Activated CD8-positive, alpha-beta memory T cell treated with anti-CD3 and anti-CD28 coated beads, Interleukin-2, amount 10 ng/mL, durations not matched to agents 7 days and 5 days (primary cell): ENCODE results near the gene LCN1. TPM values are rescaled to one million over a fixed set of nuclear protein-coding genes. Genes with fewer than 3 reads are reported as not detected.

Experiments
- ATAC-seq: fragments of 150-1000 bp; cut with Tn5 transposase; one replicate; pipeline ENCODE4 v1.10.0; 2021; ENCODE audit warnings: moderate library complexity
- CTCF ChIA-PET: fragments of 350-600 bp; sonication (Branson Sonifier 250); formaldehyde crosslinking; loops from one replicate; lab custom pipeline; 2021; ENCODE audit warnings: antibody characterized with exemption; lab: Charles Lee
- DNase-seq: peaks from one replicate; pipeline ENCODE4 v3.0.0-alpha.2; 2020
- H3K27ac Mint-ChIP-seq: one replicate; pipeline ENCODE4 v1.8.0; 2021; ENCODE audit warnings: mild to moderate bottlenecking, mixed read lengths
- H3K27me3 Mint-ChIP-seq: one replicate; pipeline ENCODE4 v1.8.0; 2021; ENCODE audit warnings: mixed read lengths
- H3K36me3 Mint-ChIP-seq: one replicate; pipeline ENCODE4 v1.8.0; 2021; ENCODE audit warnings: mild to moderate bottlenecking, mixed read lengths
- H3K4me1 Mint-ChIP-seq: one replicate; pipeline ENCODE4 v1.8.0; 2021; ENCODE audit warnings: mixed read lengths
- H3K4me3 Mint-ChIP-seq: one replicate; pipeline ENCODE4 v1.8.0; 2021; ENCODE audit warnings: mild to moderate bottlenecking, moderate library complexity, mixed read lengths
- H3K9me3 Mint-ChIP-seq: one replicate; pipeline ENCODE4 v1.8.0; 2022; ENCODE audit warnings: low read depth, mixed read lengths
- total RNA-seq, 2 experiments: library from RNA; stranded (reverse); gene quantifications; one replicate each; pipeline ENCODE4 v1.2.3, GENCODE V29; 2021

Gene LCN1
- total RNA-seq, 2 experiments from 2014 or later: not detected

GRCh38 chr9:135574943-135575342, 53.7 kb downstream of the LCN1 start:
- H3K36me3 Mint-ChIP-seq: no peaks in the 10 kb centered on the region
- CTCF ChIA-PET: no interaction called here

More at GRCh38 chr9:135574943-135575342, 53.7 kb downstream of the LCN1 start:
- DNase-seq (no peak), ATAC-seq (no peak)
- H3K27ac Mint-ChIP-seq: no peak overlapping the region
- H3K27me3 Mint-ChIP-seq: peaks cover 6% of the 10 kb centered on the region
- no peaks in the 10 kb centered on the region for H3K4me1 Mint-ChIP-seq
- H3K4me3 Mint-ChIP-seq: no peak overlapping the region
- no peaks in the 10 kb centered on the region for H3K9me3 Mint-ChIP-seq

Other genes starting within 250 kb of the LCN1 start
- under 1 TPM; 0.18 to 0.28 TPM for gene PPP1R26, start 41.7 kb upstream of the LCN1 start, total RNA-seq
- 10 to 100 TPM; 34.7 to 38.0 TPM for gene MRPS2, start 20.8 kb upstream of the LCN1 start, total RNA-seq
- not detected for gene OBP2A, start 24.7 kb downstream of the LCN1 start, total RNA-seq
- gene PAEP, start 40.3 kb downstream of the LCN1 start, total RNA-seq: not detected
- gene GLT6D1, start 118.1 kb downstream of the LCN1 start, total RNA-seq: not detected
- gene LCN9, start 141.9 kb downstream of the LCN1 start, total RNA-seq: not detected
- gene SOHLH1, start 178.0 kb downstream of the LCN1 start, total RNA-seq: not detected
- not detected for gene KCNT1, start 180.7 kb downstream of the LCN1 start, total RNA-seq